ENCODE measurements around the gene STX10. TPM values are rescaled to one million over a fixed set of nuclear protein-coding genes. Genes with fewer than 3 reads are reported as not detected.

The STX10 gene
- polyA plus RNA-seq, 2 of the 4 experiments (the other 2 are of a cell fraction) = 41.5 to 61.2 TPM

DNA sequence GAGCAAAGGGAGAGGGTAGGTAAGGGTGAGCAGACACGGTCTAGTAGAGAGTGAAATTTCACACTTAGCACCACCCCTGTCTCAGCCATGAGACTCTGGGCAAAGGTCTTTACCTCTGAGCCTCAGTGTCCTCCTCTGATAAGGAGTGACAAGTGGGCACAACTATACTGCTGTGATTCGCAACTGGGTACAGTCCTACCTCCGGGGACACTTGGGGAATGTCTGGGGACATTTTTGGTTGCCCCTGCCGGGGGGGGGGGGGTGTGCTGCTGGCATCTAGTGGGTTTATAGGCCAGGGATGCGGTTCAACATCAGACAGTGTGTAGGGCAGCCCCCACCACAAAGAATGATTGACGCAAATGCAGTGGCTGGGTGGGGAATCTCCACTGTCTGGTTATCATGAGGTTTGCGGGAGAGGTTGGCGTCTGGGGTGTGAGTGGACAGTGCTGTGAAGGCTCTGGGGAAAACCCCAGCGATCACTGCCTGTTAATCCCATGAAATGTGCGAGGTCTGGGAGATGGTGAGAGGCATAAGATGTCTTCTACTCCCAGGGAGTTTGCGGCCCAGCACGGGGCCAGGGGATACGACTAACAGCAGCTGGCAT, 27.8 kb downstream of the STX10 start:
- no peak overlapping the region for H3K4me2 ChIP-seq
- WGBS (ENCODE audit: missing lambda C conversion rate) = 85% methylated on average over 10 of the region's 13 CpGs
- H3K9me3 ChIP-seq = no peaks in the 10 kb centered on the region
- no peak overlapping the region for H3K27ac ChIP-seq
- TF ChIP-seq NFE2L2 (conservative IDR thresholded peaks at IDR 0.05; ENCODE audit: low read length) = no peak
- TF ChIP-seq, protein P1, sequence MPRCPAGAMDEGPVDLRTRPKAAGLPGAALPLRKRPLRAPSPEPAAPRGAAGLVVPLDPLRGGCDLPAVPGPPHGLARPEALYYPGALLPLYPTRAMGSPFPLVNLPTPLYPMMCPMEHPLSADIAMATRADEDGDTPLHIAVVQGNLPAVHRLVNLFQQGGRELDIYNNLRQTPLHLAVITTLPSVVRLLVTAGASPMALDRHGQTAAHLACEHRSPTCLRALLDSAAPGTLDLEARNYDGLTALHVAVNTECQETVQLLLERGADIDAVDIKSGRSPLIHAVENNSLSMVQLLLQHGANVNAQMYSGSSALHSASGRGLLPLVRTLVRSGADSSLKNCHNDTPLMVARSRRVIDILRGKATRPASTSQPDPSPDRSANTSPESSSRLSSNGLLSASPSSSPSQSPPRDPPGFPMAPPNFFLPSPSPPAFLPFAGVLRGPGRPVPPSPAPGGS (IDR thresholded peaks at IDR 0.05) = no peak
- TF ChIP-seq HOXA7 (CRISPR knock-in tag; IDR thresholded peaks at IDR 0.05) = no peak
- no peak for ATAC-seq
- FAIRE-seq = no peak
- ChIA-PET CTCF (interaction anchor here (0.5 kb wide), 1 partner anchor 59 kb away, joined by 3 read pairs; no protein-coding TSS in a partner anchor), POLR2A (no interaction called here)
- H3K4me1 ChIP-seq = peaks cover 16% of the 10 kb centered on the region
- no peak overlapping the region for H3K4me3 ChIP-seq
- no peak for DNase-seq (ENCODE audit: low read depth in 1 of 2, low spot score in 1 of 2)

GRCh38 chr19:13121551-13122274, 28.5 kb downstream of the STX10 start:
- CTCF ChIA-PET = interaction anchor here (1.2 to 1.4 kb wide), 2 partner anchors 144 to 156 kb away, joined by 3 to 4 read pairs; no protein-coding TSS in a partner anchor
- POLR2A ChIA-PET = no interaction called here
- FAIRE-seq = no peak

DNA sequence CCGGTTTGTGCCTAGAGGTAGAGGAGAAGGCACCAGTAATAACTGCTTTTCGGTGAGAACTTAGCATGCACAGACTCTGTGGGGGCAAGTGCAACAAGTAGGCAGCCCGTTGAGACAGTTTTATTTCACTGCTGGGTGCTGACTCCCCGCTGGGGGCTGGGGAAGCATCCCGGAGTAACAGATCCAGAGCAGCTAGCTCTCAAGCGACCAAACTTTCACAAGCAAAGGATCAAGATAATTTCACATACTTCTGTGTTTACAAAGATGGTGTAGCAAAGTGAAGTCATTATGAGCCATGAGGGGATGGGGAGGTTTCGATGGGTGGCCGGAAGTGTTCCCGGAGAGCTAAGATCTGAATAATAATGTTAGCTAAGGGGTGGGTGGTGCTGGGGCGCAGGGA, 29.4 kb downstream of the STX10 start:
- peaks cover 16% of the 10 kb centered on the region for H3K4me1 ChIP-seq
- no peak overlapping the region for H3K4me3 ChIP-seq
- TF ChIP-seq CBX8 (IDR thresholded peaks at IDR 0.05) (no peak), MYC (IDR thresholded peaks at IDR 0.05; ENCODE audit: borderline replicate concordance, low read length) (no peak), HOXB5 (CRISPR knock-in tag; IDR thresholded peaks at IDR 0.05) (no peak), TP53 (CRISPR knock-in tag; IDR thresholded peaks at IDR 0.05) (no peak), HDAC2 (IDR thresholded peaks at IDR 0.05) (no peak), RAD21 (conservative IDR thresholded peaks at IDR 0.05 in 1 of 2, IDR thresholded peaks at IDR 0.05 in 1 of 2) (no peak)
- TF ChIP-seq, protein P2, sequence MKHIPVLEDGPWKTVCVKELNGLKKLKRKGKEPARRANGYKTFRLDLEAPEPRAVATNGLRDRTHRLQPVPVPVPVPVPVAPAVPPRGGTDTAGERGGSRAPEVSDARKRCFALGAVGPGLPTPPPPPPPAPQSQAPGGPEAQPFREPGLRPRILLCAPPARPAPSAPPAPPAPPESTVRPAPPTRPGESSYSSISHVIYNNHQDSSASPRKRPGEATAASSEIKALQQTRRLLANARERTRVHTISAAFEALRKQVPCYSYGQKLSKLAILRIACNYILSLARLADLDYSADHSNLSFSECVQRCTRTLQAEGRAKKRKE (CRISPR knock-in tag; IDR thresholded peaks at IDR 0.05; ENCODE audit: low read depth) = no peak
- TF ChIP-seq, protein P1 (IDR thresholded peaks at IDR 0.05) = no peak
- no peaks in the 10 kb centered on the region for H3K9me3 ChIP-seq
- no peak overlapping the region for H3K4me2 ChIP-seq
- POLR2A ChIA-PET = no interaction called here
- H3K27ac ChIP-seq = no peak overlapping the region
- WGBS (ENCODE audit: missing lambda C conversion rate) = 89% methylated on average over 8 of the region's 10 CpGs
- DNase-seq (ENCODE audit: low read depth in 1 of 2, low spot score in 1 of 2) = no peak
- CTCF ChIA-PET = interaction anchor here (1.2 to 2.5 kb wide), 4 partner anchors 27 to 155 kb away, joined by 3 to 10 read pairs (median 4); partner anchors contain the start of genes IER2 and STX10
- ATAC-seq = no peak
- FAIRE-seq = no peak

More at GRCh38 chr19:13121551-13122274, 28.5 kb downstream of the STX10 start:
- no peak overlapping the region for H3K4me3 ChIP-seq
- no peak overlapping the region for H3K27ac ChIP-seq
- H3K9me3 ChIP-seq = no peaks in the 10 kb centered on the region
- TF ChIP-seq ESRRA (IDR thresholded peaks at IDR 0.05; ENCODE audit: borderline replicate concordance, low read length) (no peak), BHLHE40 (IDR thresholded peaks at IDR 0.05; ENCODE audit: low read depth, low read length) (no peak)
- ATAC-seq (no peak), DNase-seq (ENCODE audit: low read depth in 1 of 2, low spot score in 1 of 2) (no peak)
- H3K4me2 ChIP-seq = no peak overlapping the region
- peaks cover 16% of the 10 kb centered on the region for H3K4me1 ChIP-seq
- WGBS (ENCODE audit: missing lambda C conversion rate) = 91% methylated on average over 18 of the region's 18 CpGs

DNA sequence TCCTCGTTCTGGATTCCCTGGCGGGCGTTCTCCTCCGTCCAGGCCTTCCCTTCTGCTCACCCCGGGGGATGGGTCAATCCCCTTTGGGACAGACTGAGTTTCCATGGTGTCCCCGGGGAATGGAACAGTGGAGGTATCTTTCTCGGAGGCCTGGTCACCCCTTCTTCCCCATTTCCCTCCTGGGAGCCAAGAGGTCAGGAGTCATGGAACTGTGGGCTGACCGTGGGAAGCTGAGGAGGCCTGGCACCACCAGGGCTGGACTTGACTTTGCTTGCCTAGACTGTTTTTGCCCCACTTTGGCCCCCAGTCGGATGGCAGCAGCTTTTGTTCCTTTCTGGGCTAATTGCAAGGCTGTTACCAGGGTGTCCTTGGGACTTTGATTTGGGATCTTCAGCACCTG, 30.1 kb downstream of the STX10 start:
- ATAC-seq (no peak), FAIRE-seq (no peak), DNase-seq (ENCODE audit: low read depth in 1 of 2, low spot score in 1 of 2) (no peak)
- WGBS (ENCODE audit: missing lambda C conversion rate) = 84% methylated on average over 8 of the region's 9 CpGs
- H3K4me2 ChIP-seq = peak overlapping the region; percentile 96
- peaks cover 23% of the 10 kb centered on the region for H3K4me1 ChIP-seq
- CTCF ChIA-PET = interaction anchor here (1.3 to 2.5 kb wide), 5 partner anchors 16 to 154 kb away, joined by 3 to 10 read pairs (median 4); partner anchors contain the start of genes IER2 and STX10
- no peak overlapping the region for H3K4me3 ChIP-seq
- POLR2A ChIA-PET = interaction anchor here (0.9 to 1.0 kb wide), 2 partner anchors 30 to 44 kb away, joined by 3 to 5 read pairs; partner anchors contain the start of genes IER2 and STX10
- H3K9me3 ChIP-seq = no peaks in the 10 kb centered on the region
- peak overlapping the region in 1 of 2 experiments; percentile 99; a peak in 2 of 6 replicates for H3K27ac ChIP-seq
- TF ChIP-seq, protein P3, sequence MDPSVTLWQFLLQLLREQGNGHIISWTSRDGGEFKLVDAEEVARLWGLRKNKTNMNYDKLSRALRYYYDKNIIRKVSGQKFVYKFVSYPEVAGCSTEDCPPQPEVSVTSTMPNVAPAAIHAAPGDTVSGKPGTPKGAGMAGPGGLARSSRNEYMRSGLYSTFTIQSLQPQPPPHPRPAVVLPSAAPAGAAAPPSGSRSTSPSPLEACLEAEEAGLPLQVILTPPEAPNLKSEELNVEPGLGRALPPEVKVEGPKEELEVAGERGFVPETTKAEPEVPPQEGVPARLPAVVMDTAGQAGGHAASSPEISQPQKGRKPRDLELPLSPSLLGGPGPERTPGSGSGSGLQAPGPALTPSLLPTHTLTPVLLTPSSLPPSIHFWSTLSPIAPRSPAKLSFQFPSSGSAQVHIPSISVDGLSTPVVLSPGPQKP (IDR thresholded peaks at IDR 0.05; ENCODE audit: low read depth, low read length) = no peak
- TF ChIP-seq, protein P2 (CRISPR knock-in tag; IDR thresholded peaks at IDR 0.05; ENCODE audit: low read depth) = no peak
- TF ChIP-seq EP300 (IDR thresholded peaks at IDR 0.05) (no peak), RNF2 (IDR thresholded peaks at IDR 0.05; ENCODE audit: borderline replicate concordance, low read depth) (no peak), MAX (IDR thresholded peaks at IDR 0.05) (no peak), RARB (CRISPR knock-in tag; IDR thresholded peaks at IDR 0.05) (no peak), MYC (IDR thresholded peaks at IDR 0.05; ENCODE audit: borderline replicate concordance, low read length) (no peak), NR3C1 (IDR thresholded peaks at IDR 0.05) (no peak), GATA3 (IDR thresholded peaks at IDR 0.05; ENCODE audit: borderline replicate concordance) (no peak)
- TF ChIP-seq, protein P4, sequence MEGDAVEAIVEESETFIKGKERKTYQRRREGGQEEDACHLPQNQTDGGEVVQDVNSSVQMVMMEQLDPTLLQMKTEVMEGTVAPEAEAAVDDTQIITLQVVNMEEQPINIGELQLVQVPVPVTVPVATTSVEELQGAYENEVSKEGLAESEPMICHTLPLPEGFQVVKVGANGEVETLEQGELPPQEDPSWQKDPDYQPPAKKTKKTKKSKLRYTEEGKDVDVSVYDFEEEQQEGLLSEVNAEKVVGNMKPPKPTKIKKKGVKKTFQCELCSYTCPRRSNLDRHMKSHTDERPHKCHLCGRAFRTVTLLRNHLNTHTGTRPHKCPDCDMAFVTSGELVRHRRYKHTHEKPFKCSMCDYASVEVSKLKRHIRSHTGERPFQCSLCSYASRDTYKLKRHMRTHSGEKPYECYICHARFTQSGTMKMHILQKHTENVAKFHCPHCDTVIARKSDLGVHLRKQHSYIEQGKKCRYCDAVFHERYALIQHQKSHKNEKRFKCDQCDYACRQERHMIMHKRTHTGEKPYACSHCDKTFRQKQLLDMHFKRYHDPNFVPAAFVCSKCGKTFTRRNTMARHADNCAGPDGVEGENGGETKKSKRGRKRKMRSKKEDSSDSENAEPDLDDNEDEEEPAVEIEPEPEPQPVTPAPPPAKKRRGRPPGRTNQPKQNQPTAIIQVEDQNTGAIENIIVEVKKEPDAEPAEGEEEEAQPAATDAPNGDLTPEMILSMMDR (IDR thresholded peaks at IDR 0.05) = no peak
